Common myeloid progenitor, CD34-positive (primary cell): ENCODE measurements around the gene BOLA3.
A peak's percentile ranks its signal among the peaks of the same experiment; 100 is the strongest.

Experiments
- CTCF ChIA-PET: fragments of 350-600 bp; sonication (Branson Sonifier 250); formaldehyde crosslinking; loops from one replicate; lab custom pipeline; 2021; ENCODE audit warnings: antibody characterized with exemption; lab: Charles Lee
- POLR2A ChIA-PET: fragments of 350-600 bp; sonication (Branson Sonifier 250); formaldehyde crosslinking; loops from one replicate; lab custom pipeline; 2021; ENCODE audit warnings: antibody characterized with exemption; lab: Charles Lee
- DNase-seq, 3 donors: peaks; one replicate each; pipeline versions ENCODE4 v3.0.0 to v3.0.0-alpha.2; 2013
- H3K27ac ChIP-seq, 2 experiments: 1 replicate in 1 of 2; 2 replicates in 1 of 2; pipeline ENCODE4 v1.7.0; 2013; ENCODE audit warnings: inconsistent platforms in 2 of 2, low read length in 2 of 2, mild to moderate bottlenecking in 2 of 2, low read depth in 1 of 2, moderate library complexity in 1 of 2; ENCODE audit not compliant: severe bottlenecking in 2 of 2, insufficient read depth in 1 of 2, poor library complexity in 1 of 2
- H3K27me3 ChIP-seq, 5 experiments: replicated peaks in 2 of 5; 1 replicate in 3 of 5; 2 replicates in 2 of 5; pipeline versions ENCODE4 v1.6.1 to v1.7.0; 2013; ENCODE audit warnings: low read length in 4 of 5, mild to moderate bottlenecking in 2 of 5, moderate library complexity in 2 of 5, inconsistent platforms in 1 of 5; ENCODE audit not compliant: insufficient read depth in 5 of 5, control insufficient read depth in 4 of 5
- H3K36me3 ChIP-seq, 4 experiments: 1 replicate in 2 of 4; 2 replicates in 2 of 4; pipeline versions ENCODE4 v1.6.1 to v1.7.0; 2013; ENCODE audit warnings: low read length in 3 of 4, control low read depth in 1 of 4, mild to moderate bottlenecking in 1 of 4; ENCODE audit not compliant: control insufficient read depth in 4 of 4, insufficient read depth in 4 of 4
- H3K4me1 ChIP-seq, 4 experiments: 1 replicate in 3 of 4; 2 replicates in 1 of 4; pipeline versions ENCODE4 v1.6.1 to v1.7.1; 2013; ENCODE audit warnings: low read length in 3 of 4, mild to moderate bottlenecking in 3 of 4, control low read depth in 1 of 4, inconsistent platforms in 1 of 4, moderate library complexity in 1 of 4; ENCODE audit not compliant: control insufficient read depth in 4 of 4, insufficient read depth in 4 of 4; ENCODE audit errors: control extremely low read depth in 1 of 4
- H3K4me3 ChIP-seq, 7 experiments: 1 replicate in 4 of 7; 2 replicates in 3 of 7; pipeline versions ENCODE4 v1.5.1 to v1.7.0; 2013; ENCODE audit warnings: mild to moderate bottlenecking in 7 of 7, low read length in 6 of 7, moderate library complexity in 6 of 7, inconsistent platforms in 2 of 7, low read depth in 2 of 7, control low read depth in 1 of 7; ENCODE audit not compliant: insufficient read depth in 4 of 7, control insufficient read depth in 1 of 7; ENCODE audit errors: extremely low read depth in 1 of 7
- H3K9me3 ChIP-seq, 5 experiments: 1 replicate in 4 of 5; 2 replicates in 1 of 5; pipeline versions ENCODE4 v1.6.1 to v1.7.1; 2013; ENCODE audit warnings: low read length in 4 of 5, mild to moderate bottlenecking in 2 of 5, inconsistent platforms in 1 of 5, low read depth in 1 of 5, moderate library complexity in 1 of 5; ENCODE audit not compliant: control insufficient read depth in 4 of 5, insufficient read depth in 2 of 5; ENCODE audit errors: control extremely low read depth in 1 of 5
- WGBS: methylation state at CpG from one replicate; pipeline ENCODE4 v1.1.5; 2013; ENCODE audit not compliant: insufficient coverage; 5-methylcytosine and 5-hydroxymethylcytosine counted together

Gene BOLA3

GRCh38 chr2:74149570-74150319 lies 2.0 kb upstream of the BOLA3 start:
- WGBS = 79% methylated on average over 7 of the region's 7 CpGs
- H3K4me3 ChIP-seq = no peak overlapping the region
- CTCF ChIA-PET = interaction anchor here (0.8 to 5.8 kb wide), 13 partner anchors 11 to 334 kb away, joined by 3 to 35 read pairs (median 4); partner anchors contain the start of gene DGUOK

GRCh38 chr2:74149247-74149525 lies 1.5 kb upstream of the BOLA3 start:
- no peaks in the 10 kb centered on the region for H3K27me3 ChIP-seq
- H3K9me3 ChIP-seq = no peaks in the 10 kb centered on the region
- peaks cover 7 to 31% (median 21%) of the 10 kb centered on the region in 4 experiments for H3K4me1 ChIP-seq
- peak overlapping the region in 1 of 7 experiments; percentile 94 for H3K4me3 ChIP-seq
- WGBS = 90% methylated on average over 2 of the region's 5 CpGs
- H3K36me3 ChIP-seq = peaks cover 8 to 40% (median 19%) of the 10 kb centered on the region in 4 experiments
- ChIA-PET POLR2A (no interaction called here), CTCF (interaction anchor here (1.0 to 5.8 kb wide), 10 partner anchors 14 to 333 kb away, joined by 3 to 35 read pairs (median 4); partner anchors contain the start of gene DGUOK)
- H3K27ac ChIP-seq = no peak overlapping the region
- DNase-seq = no peak

More at GRCh38 chr2:74149570-74150319, 2.0 kb upstream of the BOLA3 start:
- POLR2A ChIA-PET = no interaction called here
- Histone ChIP-seq H3K27me3 (no peaks in the 10 kb centered on the region), H3K4me1 (peaks cover 7 to 31% (median 21%) of the 10 kb centered on the region in 4 experiments), H3K9me3 (no peaks in the 10 kb centered on the region), H3K36me3 (peaks cover 8 to 40% (median 19%) of the 10 kb centered on the region in 4 experiments), H3K27ac (no peak overlapping the region)
- DNase-seq = peak in 1 of 3 donors; percentile 27

DNA sequence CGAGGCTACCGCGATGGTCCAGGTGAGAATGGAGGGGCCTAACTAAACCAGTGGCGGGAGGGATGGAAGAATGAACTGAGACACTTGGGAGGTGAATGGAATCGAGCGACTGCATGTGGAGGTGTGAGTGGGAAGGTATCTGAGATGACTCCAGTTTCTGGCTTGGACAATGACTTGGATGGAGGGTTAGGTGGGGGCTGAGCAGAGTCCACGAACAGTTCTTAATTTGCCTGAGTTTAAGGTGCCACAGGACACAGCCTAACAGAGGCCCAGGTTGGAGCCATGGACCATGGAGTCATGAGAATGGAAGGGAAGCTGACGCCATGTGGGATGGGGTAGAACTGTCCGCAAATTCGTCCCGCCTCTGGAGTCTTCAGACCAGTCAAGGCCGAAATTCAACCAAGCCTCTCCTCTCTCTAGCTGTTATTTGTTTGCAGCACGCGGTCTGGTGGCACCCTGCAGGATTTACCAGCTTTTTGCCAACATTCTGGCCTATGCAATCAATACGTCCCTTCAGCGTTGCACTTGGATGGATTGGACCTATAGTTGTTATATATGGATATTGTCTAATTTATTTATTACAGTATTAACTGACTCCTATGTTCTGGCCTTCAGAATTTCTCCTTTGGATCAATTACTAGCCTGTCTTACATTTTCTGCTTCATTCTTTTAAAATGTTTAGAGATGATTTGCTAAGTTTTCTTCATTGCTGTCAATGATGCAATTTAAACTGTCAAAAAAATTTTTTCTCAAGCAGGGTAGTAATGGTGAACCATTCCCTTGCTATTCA lies 940 bp upstream of the BOLA3 start:
- no peaks in the 10 kb centered on the region for H3K27me3 ChIP-seq
- DNase-seq = no peak
- peaks cover 7 to 31% (median 21%) of the 10 kb centered on the region in 4 experiments for H3K4me1 ChIP-seq
- whole genome bisulfite sequencing = 18% methylated on average over 8 of the region's 16 CpGs
- ChIA-PET POLR2A (interaction anchor here (0.6 to 1.0 kb wide), 3 partner anchors 10 to 309 kb away, joined by 3 read pairs; partner anchors contain the start of gene WBP1), CTCF (interaction anchor here (0.8 to 5.8 kb wide), 11 partner anchors 13 to 325 kb away, joined by 3 to 35 read pairs (median 5); partner anchors contain the start of gene MTHFD2)
- H3K9me3 ChIP-seq = no peaks in the 10 kb centered on the region
- peak overlapping the region; percentile 58 to 94 (median 84) for H3K4me3 ChIP-seq
- H3K27ac ChIP-seq = peak overlapping the region in 1 of 2 experiments; percentile 70
- peaks cover 8 to 37% (median 17%) of the 10 kb centered on the region in 4 experiments for H3K36me3 ChIP-seq

- ChIA-PET POLR2A (interaction anchor here (0.6 kb wide), 1 partner anchor 209 kb away, joined by 3 read pairs; no protein-coding TSS in a partner anchor), CTCF (interaction anchor here (0.6 to 5.8 kb wide), 17 partner anchors 8 to 1314 kb away, joined by 3 to 32 read pairs (median 4); partner anchors contain the start of genes MOB1A and STAMBP)
- no peaks in the 10 kb centered on the region for H3K27me3 ChIP-seq
- WGBS = 19% methylated on average over 19 of the region's 29 CpGs
- H3K36me3 ChIP-seq = peaks cover 4 to 32% (median 14%) of the 10 kb centered on the region in 4 experiments
- peak overlapping the region; percentile 71 to 94 (median 84) for H3K4me3 ChIP-seq
- DNase-seq = peak; percentile 25 to 81 (median 62)
- peak overlapping the region in 1 of 2 experiments; percentile 73 for H3K27ac ChIP-seq
- H3K4me1 ChIP-seq = peaks cover 7 to 31% (median 21%) of the 10 kb centered on the region in 4 experiments
- no peaks in the 10 kb centered on the region for H3K9me3 ChIP-seq
These were observed 584 bp downstream of the BOLA3 start for GRCh38 chr2:74146929-74147726.

DNA sequence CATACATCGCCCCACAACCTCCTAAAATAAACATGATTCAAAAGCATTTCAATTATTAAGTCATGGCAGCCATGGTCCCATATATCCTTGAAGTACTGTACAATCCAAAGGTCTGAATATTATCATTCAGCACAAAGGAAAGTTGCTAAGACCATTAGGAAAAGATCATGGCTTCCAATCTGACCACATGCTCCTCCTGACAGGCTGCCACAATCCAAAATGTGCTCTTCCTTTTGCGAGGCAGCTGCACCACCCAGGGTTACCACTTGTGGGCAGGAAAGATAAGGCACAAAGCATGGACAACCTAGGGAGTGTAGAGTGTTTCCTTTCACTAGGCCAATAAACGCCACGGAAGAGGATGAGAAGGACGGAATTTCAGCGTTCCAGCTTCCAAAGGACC lies 5.4 kb downstream of the BOLA3 start:
- H3K9me3 ChIP-seq = no peaks in the 10 kb centered on the region
- 78% methylated on average over 5 of the region's 6 CpGs for WGBS
- peaks cover 2 to 25% (median 20%) of the 10 kb centered on the region in 4 experiments for H3K4me1 ChIP-seq
- H3K36me3 ChIP-seq = peaks cover 2 to 33% (median 12%) of the 10 kb centered on the region in 4 experiments
- H3K27me3 ChIP-seq = no peaks in the 10 kb centered on the region
- H3K4me3 ChIP-seq = no peak overlapping the region
- ChIA-PET POLR2A (no interaction called here), CTCF (interaction anchor here (0.6 to 0.8 kb wide), 3 partner anchors 13 to 321 kb away, joined by 3 read pairs; no protein-coding TSS in a partner anchor)
- H3K27ac ChIP-seq = no peak overlapping the region
- no peak for DNase-seq

DNA sequence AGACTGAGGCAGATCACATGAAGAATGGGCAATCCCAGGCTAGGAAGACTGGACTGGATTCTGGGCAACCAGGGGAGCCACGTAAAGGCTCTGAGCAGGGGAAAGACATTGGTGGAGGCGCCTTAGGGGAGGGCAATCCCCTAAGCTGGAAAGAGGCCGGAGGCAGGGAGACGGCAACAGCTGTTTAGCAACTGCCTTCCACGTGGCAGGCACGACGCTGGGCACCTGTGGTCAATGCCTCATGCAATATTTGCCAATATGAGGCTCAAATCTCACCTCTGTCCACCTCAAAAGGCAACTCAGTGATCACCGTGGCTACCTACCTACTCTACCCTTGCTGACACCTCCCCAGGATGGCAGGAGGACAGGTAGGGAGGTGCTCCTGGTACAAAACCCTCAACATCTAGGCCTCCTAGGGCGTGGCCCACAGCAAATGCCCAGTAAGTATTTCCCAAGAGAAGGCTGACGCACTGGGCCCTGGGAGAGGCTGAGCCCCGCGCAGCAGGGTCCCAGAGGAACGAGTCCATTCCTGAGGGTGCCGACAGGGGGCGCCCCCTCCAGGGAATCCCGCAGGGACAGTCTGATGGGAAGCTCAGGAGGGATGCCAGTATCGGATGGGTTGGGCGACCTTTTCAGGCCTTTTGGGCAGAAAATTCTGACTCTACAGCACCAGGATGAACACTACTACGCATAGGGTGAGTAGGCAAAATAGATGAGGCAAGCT lies 8.9 kb downstream of the BOLA3 start:
- no peak overlapping the region for H3K27ac ChIP-seq
- no peak overlapping the region for H3K4me3 ChIP-seq
- no peaks in the 10 kb centered on the region for H3K27me3 ChIP-seq
- WGBS = 98% methylated on average over 13 of the region's 19 CpGs
- H3K9me3 ChIP-seq = no peaks in the 10 kb centered on the region
- DNase-seq = no peak
- peaks cover 0 to 13% (median 9%) of the 10 kb centered on the region in 4 experiments for H3K4me1 ChIP-seq
- POLR2A ChIA-PET = no interaction called here
- peaks cover 3 to 33% (median 14%) of the 10 kb centered on the region in 4 experiments for H3K36me3 ChIP-seq
- CTCF ChIA-PET = interaction anchor here (1.5 to 2.5 kb wide), 3 partner anchors 8 to 17 kb away, joined by 3 to 6 read pairs (median 6); partner anchors contain the start of gene BOLA3
